CD4-positive, alpha-beta T cell (primary cell): Measurements from ENCODE around the gene ELL2. TPM values are rescaled to one million over a fixed set of nuclear protein-coding genes. Genes with fewer than 3 reads are reported as not detected.
A peak's percentile ranks its signal among the peaks of the same experiment; 100 is the strongest.

ENCODE experiments used
- ATAC-seq: fragments of 200-7000 bp; cut with Tn5 transposase; one replicate; pipeline ENCODE4 v1.10.0; 2022; ENCODE audit warnings: mild to moderate bottlenecking; ENCODE audit not compliant: poor library complexity
- CTCF ChIA-PET: fragments of 350-600 bp; sonication (Branson Sonifier 250); formaldehyde crosslinking; loops from one replicate; lab custom pipeline; 2021; ENCODE audit warnings: antibody characterized with exemption, inconsistent platforms; lab: Charles Lee
- POLR2A ChIA-PET: fragments of 350-600 bp; sonication (Branson Sonifier 250); formaldehyde crosslinking; loops from one replicate; lab custom pipeline; 2021; ENCODE audit warnings: antibody characterized with exemption, inconsistent platforms; lab: Charles Lee
- DNase-seq, 14 experiments: peaks; one replicate each; pipeline ENCODE4 v3.0.0-alpha.2; 2013 to 2020; ENCODE audit warnings: mixed read lengths in 2 of 14
- H3K27ac ChIP-seq, 2 donors: one replicate each; pipeline versions ENCODE4 v1.5.1 to v1.7.0; 2013; ENCODE audit warnings: low read length in 2 of 2, low read depth in 1 of 2, mild to moderate bottlenecking in 1 of 2
- H3K27me3 ChIP-seq, 2 experiments: 1 replicate in 1 of 2; 2 replicates in 1 of 2; pipeline versions ENCODE4 v1.6.1 to v1.7.0; 2013; ENCODE audit warnings: low read length in 2 of 2, control low read depth in 1 of 2, mild to moderate bottlenecking in 1 of 2, moderate library complexity in 1 of 2; ENCODE audit not compliant: insufficient read depth in 2 of 2, control insufficient read depth in 1 of 2
- H3K36me3 ChIP-seq: one replicate; pipeline ENCODE4 v1.6.1; 2013; ENCODE audit warnings: low read length, control low read depth; ENCODE audit not compliant: insufficient read depth
- H3K4me1 ChIP-seq: one replicate; pipeline ENCODE4 v1.6.1; 2013; ENCODE audit warnings: low read length, control low read depth; ENCODE audit not compliant: insufficient read depth
- H3K4me3 ChIP-seq: one replicate; pipeline ENCODE4 v1.5.1; 2013; ENCODE audit warnings: mild to moderate bottlenecking, low read length, moderate library complexity
- H3K9me3 ChIP-seq, 2 experiments: 1 replicate in 1 of 2; 2 replicates in 1 of 2; pipeline versions ENCODE4 v1.6.1 to v1.7.0; 2013; ENCODE audit warnings: low read length in 2 of 2, mild to moderate bottlenecking in 2 of 2, control low read depth in 1 of 2, moderate library complexity in 1 of 2; ENCODE audit not compliant: control insufficient read depth in 1 of 2, insufficient read depth in 1 of 2
- H3K27ac Mint-ChIP-seq: one replicate; pipeline ENCODE4 v1.8.0; 2020; ENCODE audit warnings: mixed read lengths
- H3K27me3 Mint-ChIP-seq: one replicate; pipeline ENCODE4 v1.8.0; 2021; ENCODE audit warnings: mixed read lengths
- H3K36me3 Mint-ChIP-seq: one replicate; pipeline ENCODE4 v1.8.0; 2021; ENCODE audit warnings: low read depth, mixed read lengths
- H3K4me1 Mint-ChIP-seq: one replicate; pipeline ENCODE4 v1.8.0; 2021; ENCODE audit warnings: low read depth, mixed read lengths
- H3K4me3 Mint-ChIP-seq: one replicate; pipeline ENCODE4 v1.8.0; 2020; ENCODE audit warnings: mild to moderate bottlenecking, mixed read lengths
- H3K9me3 Mint-ChIP-seq: one replicate; pipeline ENCODE4 v1.8.0; 2020; ENCODE audit warnings: mixed read lengths
- intact Hi-C, 2 experiments: fragments of 100-400 bp; cut with DNase I in 1 of 2; cut with micrococcal nuclease in 1 of 2; formaldehyde crosslinking; loops; one replicate each; pipeline versions ENCODE4 v1.15.1 to v1.9.0; 2023 to 2025; cut with DNase I, micrococcal nuclease
- total RNA-seq, 174 experiments: library from RNA in 2 of 174; stranded (reverse) in 2 of 174; gene quantifications; one replicate each; pipeline ENCODE4 v1.2.3 and lab custom pipeline; 2021 to 2026
- TF ChIP-seq, protein P1 (sequence below): fragments of 200-600 bp; IDR thresholded peaks from one replicate; pipeline ENCODE4 v1.8.0; 2022; ENCODE audit warnings: antibody characterized with exemption, mild to moderate bottlenecking

The ELL2 gene
- total RNA-seq, 2 experiments from 2014 or later, result 93.5 to 98.1 TPM

GRCh38 chr5:95892784-95893354, 68.8 kb downstream of the ELL2 start:
- POLR2A ChIA-PET, result no interaction called here
- no peaks in the 10 kb centered on the region for H3K27me3 Mint-ChIP-seq
- H3K27me3 ChIP-seq, result no peaks in the 10 kb centered on the region
- H3K4me1 Mint-ChIP-seq, result no peaks in the 10 kb centered on the region
- H3K4me3 Mint-ChIP-seq, result no peak overlapping the region
- no peaks in the 10 kb centered on the region for H3K9me3 Mint-ChIP-seq
- no peak overlapping the region for H3K27ac ChIP-seq
- peaks cover 41% of the 10 kb centered on the region for H3K36me3 Mint-ChIP-seq
- no peak overlapping the region for H3K4me3 ChIP-seq
- peak in 4 of 14 experiments; percentile 5 to 48 (median 25) for DNase-seq
- no peaks in the 10 kb centered on the region for H3K4me1 ChIP-seq
- TF ChIP-seq, protein P1, sequence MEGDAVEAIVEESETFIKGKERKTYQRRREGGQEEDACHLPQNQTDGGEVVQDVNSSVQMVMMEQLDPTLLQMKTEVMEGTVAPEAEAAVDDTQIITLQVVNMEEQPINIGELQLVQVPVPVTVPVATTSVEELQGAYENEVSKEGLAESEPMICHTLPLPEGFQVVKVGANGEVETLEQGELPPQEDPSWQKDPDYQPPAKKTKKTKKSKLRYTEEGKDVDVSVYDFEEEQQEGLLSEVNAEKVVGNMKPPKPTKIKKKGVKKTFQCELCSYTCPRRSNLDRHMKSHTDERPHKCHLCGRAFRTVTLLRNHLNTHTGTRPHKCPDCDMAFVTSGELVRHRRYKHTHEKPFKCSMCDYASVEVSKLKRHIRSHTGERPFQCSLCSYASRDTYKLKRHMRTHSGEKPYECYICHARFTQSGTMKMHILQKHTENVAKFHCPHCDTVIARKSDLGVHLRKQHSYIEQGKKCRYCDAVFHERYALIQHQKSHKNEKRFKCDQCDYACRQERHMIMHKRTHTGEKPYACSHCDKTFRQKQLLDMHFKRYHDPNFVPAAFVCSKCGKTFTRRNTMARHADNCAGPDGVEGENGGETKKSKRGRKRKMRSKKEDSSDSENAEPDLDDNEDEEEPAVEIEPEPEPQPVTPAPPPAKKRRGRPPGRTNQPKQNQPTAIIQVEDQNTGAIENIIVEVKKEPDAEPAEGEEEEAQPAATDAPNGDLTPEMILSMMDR, result no peak
- no peak overlapping the region for H3K27ac Mint-ChIP-seq
- CTCF ChIA-PET, result interaction anchor here (1.0 kb wide), 1 partner anchor 8 kb away, joined by 3 read pairs; no protein-coding TSS in a partner anchor
- no peaks in the 10 kb centered on the region for H3K36me3 ChIP-seq
- ATAC-seq, result peak; percentile 44
- intact Hi-C loops, result no loop called here
- no peaks in the 10 kb centered on the region for H3K9me3 ChIP-seq

GRCh38 chr5:95891499-95891898, 70.2 kb downstream of the ELL2 start:
- H3K27ac ChIP-seq, result no peak overlapping the region
- POLR2A ChIA-PET, result no interaction called here
- no peaks in the 10 kb centered on the region for H3K27me3 ChIP-seq
- H3K36me3 ChIP-seq, result no peaks in the 10 kb centered on the region
- H3K27ac Mint-ChIP-seq, result no peak overlapping the region
- CTCF ChIA-PET, result no interaction called here
- intact Hi-C loops, result no loop called here
- H3K27me3 Mint-ChIP-seq, result no peaks in the 10 kb centered on the region
- H3K9me3 Mint-ChIP-seq, result no peaks in the 10 kb centered on the region
- H3K4me1 Mint-ChIP-seq, result no peaks in the 10 kb centered on the region
- H3K4me3 ChIP-seq, result no peak overlapping the region
- TF ChIP-seq, protein P1, result no peak
- ATAC-seq (no peak), DNase-seq (no peak)
- H3K4me3 Mint-ChIP-seq, result no peak overlapping the region
- no peaks in the 10 kb centered on the region for H3K4me1 ChIP-seq
- H3K36me3 Mint-ChIP-seq, result peaks cover 31% of the 10 kb centered on the region
- no peaks in the 10 kb centered on the region for H3K9me3 ChIP-seq

- CTCF ChIA-PET, result interaction anchor here (0.6 kb wide), 1 partner anchor 1163 kb away, joined by 3 read pairs; no protein-coding TSS in a partner anchor
- DNase-seq (no peak), ATAC-seq (no peak)
- no peaks in the 10 kb centered on the region for H3K4me1 Mint-ChIP-seq
- H3K4me3 Mint-ChIP-seq, result no peak overlapping the region
- POLR2A ChIA-PET, result no interaction called here
- H3K9me3 Mint-ChIP-seq, result no peaks in the 10 kb centered on the region
- intact Hi-C loops, result no loop called here
- H3K4me3 ChIP-seq, result no peak overlapping the region
- H3K36me3 ChIP-seq, result no peaks in the 10 kb centered on the region
- TF ChIP-seq, protein P1, result no peak
- H3K4me1 ChIP-seq, result no peaks in the 10 kb centered on the region
- peaks cover 17% of the 10 kb centered on the region for H3K36me3 Mint-ChIP-seq
- H3K27ac Mint-ChIP-seq, result no peak overlapping the region
- no peaks in the 10 kb centered on the region for H3K27me3 ChIP-seq
- H3K27ac ChIP-seq, result no peak overlapping the region
- H3K9me3 ChIP-seq, result no peaks in the 10 kb centered on the region
- no peaks in the 10 kb centered on the region for H3K27me3 Mint-ChIP-seq
These were observed 72.6 kb downstream of the ELL2 start for GRCh38 chr5:95889076-95889475.
